ENCODE results near the gene NLGN1. TPM values are rescaled to one million over a fixed set of nuclear protein-coding genes. Genes with fewer than 3 reads are reported as not detected.

Gene NLGN1
- total and polyA plus RNA-seq, 9 of the 15 experiments (the other 6 are each of a cell fraction or from before 2014, with no cell fraction given), result under 0.01 to 0.01 TPM; not detected in 7

DNA sequence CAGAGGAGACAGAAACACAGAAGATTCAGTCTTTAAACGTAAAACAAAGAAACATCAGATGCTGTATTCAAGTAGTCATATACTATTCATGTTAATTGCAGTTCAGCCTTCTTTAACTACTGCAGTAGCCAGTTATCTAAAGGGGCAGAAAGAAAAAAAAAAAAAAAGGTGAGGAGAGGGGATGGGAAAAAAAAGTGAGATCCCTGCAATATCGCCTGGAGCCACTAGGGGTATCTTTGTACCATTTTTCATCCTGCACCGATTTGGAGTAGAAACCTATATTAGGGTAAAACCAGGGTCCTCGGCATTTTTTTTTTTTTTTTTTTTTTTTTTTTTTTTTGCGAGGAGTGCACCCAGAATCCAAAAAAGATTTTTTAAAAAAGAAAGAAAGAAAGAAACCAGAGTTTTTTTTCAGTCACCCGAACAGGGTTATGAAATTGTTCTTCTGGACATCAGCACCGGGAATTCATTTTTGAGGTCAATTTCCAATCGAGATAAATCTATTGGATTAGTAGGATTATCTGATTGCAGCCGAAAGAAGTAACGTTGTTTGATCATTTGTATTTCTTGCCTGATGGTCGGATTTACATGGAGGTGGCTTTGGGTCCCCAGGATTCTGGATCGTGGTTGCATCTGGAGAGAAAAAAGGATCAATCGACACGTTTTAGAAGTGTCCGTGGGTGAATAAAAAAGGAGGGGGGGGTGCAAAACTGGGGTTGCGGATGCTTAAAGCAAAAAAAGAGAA lies 186.7 kb downstream of the NLGN1 start:
- no peaks in the 10 kb centered on the region for H3K79me2 ChIP-seq (ENCODE audit: control insufficient read depth, insufficient read depth, low read length)
- peak; percentile 5 to 35 (median 20) for DNase-seq (ENCODE audit: extremely low read depth in 1 of 4, low spot score in 3 of 4)
- CTCF ChIA-PET (ENCODE audit: low intra/inter-chr PET ratio), result no interaction called here
- no peaks in the 10 kb centered on the region for H3K9me3 ChIP-seq (replicated peaks; ENCODE audit: control insufficient read depth, insufficient read depth, low read depth, low read length)
- H3K27me3 ChIP-seq (ENCODE audit: control insufficient read depth in 2 of 2, insufficient read depth in 2 of 2, low read length in 2 of 2), result no peaks in the 10 kb centered on the region
- in situ Hi-C loops (cut with MboI) (no loop called here), intact Hi-C loops (cut with micrococcal nuclease) (no loop called here)
- no peak overlapping the region for H3K4me2 ChIP-seq (ENCODE audit: insufficient read depth, low read length)
- ATAC-seq, result no peak
- WGBS (ENCODE audit: insufficient coverage, low coverage, missing lambda C conversion rate), result 1% methylated on average over 12 of the region's 16 CpGs
- no peak for FAIRE-seq
- no TSS peak for BruUV-seq (replicated peaks)
- H2AFZ ChIP-seq (ENCODE audit: low read depth, low read length), result no peak overlapping the region
- H3K9me1 ChIP-seq (ENCODE audit: control insufficient read depth, insufficient read depth, low read length), result no peaks in the 10 kb centered on the region
- H3K4me1 ChIP-seq (replicated peaks in 1 of 2; ENCODE audit: control insufficient read depth in 2 of 2, insufficient read depth in 2 of 2, low read length in 2 of 2), result no peaks in the 10 kb centered on the region
- POLR2A ChIA-PET, result no interaction called here
- H3K27ac ChIP-seq (ENCODE audit: extremely low read depth, low read depth, low read length), result no peak overlapping the region
- H3K9ac ChIP-seq (ENCODE audit: insufficient read depth in 1 of 2, low read depth in 2 of 2, low read length in 2 of 2), result no peak overlapping the region
- TF ChIP-seq MAZ (CRISPR knock-in tag; conservative IDR thresholded peaks at IDR 0.05 in 1 of 2, IDR thresholded peaks at IDR 0.05 in 1 of 2), result no peak
- TF ChIP-seq, protein P1, sequence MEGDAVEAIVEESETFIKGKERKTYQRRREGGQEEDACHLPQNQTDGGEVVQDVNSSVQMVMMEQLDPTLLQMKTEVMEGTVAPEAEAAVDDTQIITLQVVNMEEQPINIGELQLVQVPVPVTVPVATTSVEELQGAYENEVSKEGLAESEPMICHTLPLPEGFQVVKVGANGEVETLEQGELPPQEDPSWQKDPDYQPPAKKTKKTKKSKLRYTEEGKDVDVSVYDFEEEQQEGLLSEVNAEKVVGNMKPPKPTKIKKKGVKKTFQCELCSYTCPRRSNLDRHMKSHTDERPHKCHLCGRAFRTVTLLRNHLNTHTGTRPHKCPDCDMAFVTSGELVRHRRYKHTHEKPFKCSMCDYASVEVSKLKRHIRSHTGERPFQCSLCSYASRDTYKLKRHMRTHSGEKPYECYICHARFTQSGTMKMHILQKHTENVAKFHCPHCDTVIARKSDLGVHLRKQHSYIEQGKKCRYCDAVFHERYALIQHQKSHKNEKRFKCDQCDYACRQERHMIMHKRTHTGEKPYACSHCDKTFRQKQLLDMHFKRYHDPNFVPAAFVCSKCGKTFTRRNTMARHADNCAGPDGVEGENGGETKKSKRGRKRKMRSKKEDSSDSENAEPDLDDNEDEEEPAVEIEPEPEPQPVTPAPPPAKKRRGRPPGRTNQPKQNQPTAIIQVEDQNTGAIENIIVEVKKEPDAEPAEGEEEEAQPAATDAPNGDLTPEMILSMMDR (IDR thresholded peaks at IDR 0.05 in 2 of 3, conservative IDR thresholded peaks at IDR 0.05 in 1 of 3; ENCODE audit: insufficient read depth in 2 of 3, low read depth in 1 of 3, low read length in 3 of 3), result 0 out of 6 replicates have a peak, but pooled peaks of 1 of the 3 experiments have one; percentile 22
- TF ChIP-seq ZNF384 (IDR thresholded peaks at IDR 0.05; ENCODE audit: low read depth, low read length), result peak; percentile 44; the same call in 1 of the 2 replicates
- no peak overlapping the region for H3K4me3 ChIP-seq
- no peaks in the 10 kb centered on the region for H4K20me1 ChIP-seq (replicated peaks; ENCODE audit: control insufficient read depth, insufficient read depth, low read length)
- H3K36me3 ChIP-seq (ENCODE audit: control insufficient read depth, insufficient read depth, low read length), result no peaks in the 10 kb centered on the region
